Measurements from ENCODE around the gene LIN28B.

DNA sequence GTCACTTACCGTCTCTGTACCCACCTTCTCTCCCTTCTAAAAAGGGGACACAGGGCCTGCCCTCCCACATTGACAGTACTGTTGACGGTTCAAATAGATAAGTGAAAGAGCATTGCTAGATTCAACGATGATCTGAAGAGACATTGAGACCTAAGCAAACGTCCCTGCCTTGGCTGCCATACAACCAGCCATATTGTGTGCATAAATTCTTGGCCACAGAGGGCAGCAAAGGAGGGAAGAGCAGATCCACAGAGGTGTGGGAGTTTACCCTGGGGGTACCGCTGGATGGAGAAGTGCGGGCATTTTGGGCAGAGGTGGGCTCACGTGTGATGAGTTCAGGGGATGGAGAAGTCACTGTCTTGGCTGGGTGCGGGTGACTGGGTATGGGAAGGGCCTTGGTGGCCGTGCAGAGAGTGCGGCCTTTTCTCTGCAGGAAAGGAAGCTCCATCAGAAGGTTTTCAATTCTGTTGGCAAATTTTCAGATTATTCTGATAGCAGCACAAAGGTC is 137.3 kb downstream of the LIN28B start:
- TF ChIP-seq ZBTB1 (tag by site-specific recombination; IDR thresholded peaks at IDR 0.05) (no peak), ZNF558 (tag by site-specific recombination; IDR thresholded peaks at IDR 0.05) (no peak), ZNF530 (tag by site-specific recombination; IDR thresholded peaks at IDR 0.05; ENCODE audit: low read depth) (no peak), ZNF670 (tag by site-specific recombination; IDR thresholded peaks at IDR 0.05; ENCODE audit: low read depth) (no peak)
- TF ChIP-seq, protein P1, sequence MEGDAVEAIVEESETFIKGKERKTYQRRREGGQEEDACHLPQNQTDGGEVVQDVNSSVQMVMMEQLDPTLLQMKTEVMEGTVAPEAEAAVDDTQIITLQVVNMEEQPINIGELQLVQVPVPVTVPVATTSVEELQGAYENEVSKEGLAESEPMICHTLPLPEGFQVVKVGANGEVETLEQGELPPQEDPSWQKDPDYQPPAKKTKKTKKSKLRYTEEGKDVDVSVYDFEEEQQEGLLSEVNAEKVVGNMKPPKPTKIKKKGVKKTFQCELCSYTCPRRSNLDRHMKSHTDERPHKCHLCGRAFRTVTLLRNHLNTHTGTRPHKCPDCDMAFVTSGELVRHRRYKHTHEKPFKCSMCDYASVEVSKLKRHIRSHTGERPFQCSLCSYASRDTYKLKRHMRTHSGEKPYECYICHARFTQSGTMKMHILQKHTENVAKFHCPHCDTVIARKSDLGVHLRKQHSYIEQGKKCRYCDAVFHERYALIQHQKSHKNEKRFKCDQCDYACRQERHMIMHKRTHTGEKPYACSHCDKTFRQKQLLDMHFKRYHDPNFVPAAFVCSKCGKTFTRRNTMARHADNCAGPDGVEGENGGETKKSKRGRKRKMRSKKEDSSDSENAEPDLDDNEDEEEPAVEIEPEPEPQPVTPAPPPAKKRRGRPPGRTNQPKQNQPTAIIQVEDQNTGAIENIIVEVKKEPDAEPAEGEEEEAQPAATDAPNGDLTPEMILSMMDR (tag by site-specific recombination; IDR thresholded peaks at IDR 0.05), result no peak

Measured in HEK293 (cell line).